HepG2 (cell line): ENCODE results near the gene ZNF425. TPM values are rescaled to one million over a fixed set of nuclear protein-coding genes. Genes with fewer than 3 reads are reported as not detected.

Experiments used
- HHEX ChIP-seq: IDR thresholded peaks from 2 replicates; pipeline ENCODE4 v1.6.1; 2016; ENCODE audit warnings: control low read depth
- HNRNPLL ChIP-seq: fragments of 200-400 bp; formaldehyde crosslinking; IDR thresholded peaks from 2 replicates; pipeline ENCODE4 v1.6.1; 2017; ENCODE audit warnings: mild to moderate bottlenecking, low read depth, low read length; ENCODE audit not compliant: poor library complexity, severe bottlenecking
- MTF2 ChIP-seq: sonication (generic); formaldehyde crosslinking; IDR thresholded peaks from 2 replicates; pipeline ENCODE4 v1.5.0; 2020; ENCODE audit warnings: missing genetic modification reagents, borderline replicate concordance
- RBM22 ChIP-seq: fragments of 200-400 bp; formaldehyde crosslinking; optimal IDR thresholded peaks from 2 replicates; pipeline ENCODE3; 2017; ENCODE audit warnings: mild to moderate bottlenecking, low read length, moderate library complexity
- ZBTB42 ChIP-seq: sonication (generic); formaldehyde crosslinking; IDR thresholded peaks from 2 replicates; pipeline ENCODE4 v1.5.0; 2020; ENCODE audit warnings: mild to moderate bottlenecking, missing genetic modification reagents
- ZNF598 ChIP-seq: sonication (generic); formaldehyde crosslinking; IDR thresholded peaks from 2 replicates; pipeline ENCODE4 v1.5.1; 2020; ENCODE audit warnings: mild to moderate bottlenecking, missing genetic modification reagents, borderline replicate concordance
- ZNF615 ChIP-seq: sonication (generic); formaldehyde crosslinking; IDR thresholded peaks from 2 replicates; pipeline ENCODE4 v1.5.0; 2020; ENCODE audit warnings: mild to moderate bottlenecking, missing genetic modification reagents, borderline replicate concordance
- polyA plus RNA-seq, 8 experiments: library from polyadenylated mRNA; depleted of rRNA in 3 of 8; stranded (reverse) in 7 of 8; unstranded in 1 of 8; fragments of >200 nt; fragmentation: Illumina TruSeq in 4 of 8; extraction: Trizol in 4 of 8; gene quantifications; 2 replicates each; pipeline versions ENCODE4 v1.2.1 to v1.2.3, GENCODE V29; 2011 to 2016; ENCODE audit warnings: low read depth in 4 of 8, missing spikeins in 1 of 8, mixed read lengths in 1 of 8; ENCODE audit not compliant: insufficient read depth in 1 of 8
- total RNA-seq, 5 experiments: library from RNA; depleted of rRNA; stranded (reverse); fragments of >200 nt; fragmentation: Illumina TruSeq; extraction: Trizol; gene quantifications; 2 replicates each; pipeline ENCODE4 v1.2.3, GENCODE V29; 2016; ENCODE audit warnings: low read depth in 1 of 5
- TF ChIP-seq, protein P1 (sequence below): sonication (generic); formaldehyde crosslinking; IDR thresholded peaks from 2 replicates; pipeline ENCODE4; 2020; ENCODE audit warnings: missing genetic modification reagents, mild to moderate bottlenecking, borderline replicate concordance
- TF ChIP-seq, protein P2 (sequence below): IDR thresholded peaks from 2 replicates; pipeline ENCODE4 v1.6.1; 2016; ENCODE audit warnings: low read depth, control low read depth
- TF ChIP-seq, protein P3 (sequence below): sonication (generic); formaldehyde crosslinking; IDR thresholded peaks from 2 replicates; pipeline ENCODE4 v1.4.0; 2020; ENCODE audit warnings: missing genetic modification reagents, borderline replicate concordance
- TF ChIP-seq, protein P4 (sequence below): sonication (generic); formaldehyde crosslinking; IDR thresholded peaks from 2 replicates; pipeline ENCODE4 v1.8.0; 2022; ENCODE audit warnings: low read depth, missing genetic modification reagents
- TF ChIP-seq, protein P5 (sequence below), 2 experiments: sonication (generic) in 1 of 2; formaldehyde crosslinking in 1 of 2; IDR thresholded peaks; 2 replicates each; pipeline versions ENCODE4 v1.5.1 to v1.6.1; 2011 to 2020; ENCODE audit warnings: borderline replicate concordance in 1 of 2, low read depth in 1 of 2, low read length in 1 of 2, mild to moderate bottlenecking in 1 of 2, missing genetic modification reagents in 1 of 2, moderate library complexity in 1 of 2
- TF ChIP-seq, protein P6 (sequence below): sonication (generic); formaldehyde crosslinking; IDR thresholded peaks from 2 replicates; pipeline ENCODE4 v1.5.0; 2020; ENCODE audit warnings: missing genetic modification reagents

ZNF425 gene
- total and polyA plus RNA-seq, 2 of the 13 experiments (the other 11 are each of a cell fraction or from before 2014, with no cell fraction given) = 0.51 to 1.1 TPM

DNA sequence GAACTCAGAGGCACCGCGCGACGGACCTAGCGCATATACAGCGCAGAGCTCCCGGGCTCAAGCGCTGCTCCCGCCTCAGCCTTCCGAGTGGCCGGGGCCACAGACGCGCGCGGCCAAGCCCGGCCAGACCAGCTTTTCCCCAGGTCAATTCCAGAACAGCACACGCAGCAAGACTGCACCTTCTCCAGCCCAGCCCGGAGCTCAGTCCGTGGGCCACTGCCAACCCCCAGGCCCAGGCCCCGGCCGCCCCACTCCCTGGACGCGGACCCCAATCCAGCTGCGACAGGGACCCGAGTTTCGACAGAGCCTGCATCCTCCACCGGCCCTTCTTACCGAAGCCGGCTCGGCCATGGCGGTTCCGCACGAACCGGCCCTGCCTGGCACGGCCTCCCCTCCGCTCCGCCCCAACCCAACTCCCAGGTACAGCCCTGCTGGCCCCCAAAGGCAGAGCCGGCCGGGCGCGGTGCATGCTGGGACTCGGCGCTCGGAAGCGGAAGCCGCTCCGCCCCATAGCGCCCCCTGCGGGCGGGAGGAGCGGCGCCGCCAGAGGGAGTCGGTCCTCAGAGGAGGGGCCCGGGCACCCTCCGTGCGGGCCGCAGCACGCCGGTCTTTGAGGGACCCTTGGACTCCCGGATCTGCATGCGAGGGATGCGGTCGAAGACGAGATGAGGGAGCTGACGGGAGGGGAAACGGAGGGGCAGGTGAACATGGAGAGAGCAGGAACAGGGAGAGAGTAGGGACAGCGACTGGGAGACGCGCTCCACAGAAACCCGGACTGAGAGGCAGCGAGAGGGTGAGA lies at the start of gene ZNF425 (continued):
- TF ChIP-seq, protein P1, sequence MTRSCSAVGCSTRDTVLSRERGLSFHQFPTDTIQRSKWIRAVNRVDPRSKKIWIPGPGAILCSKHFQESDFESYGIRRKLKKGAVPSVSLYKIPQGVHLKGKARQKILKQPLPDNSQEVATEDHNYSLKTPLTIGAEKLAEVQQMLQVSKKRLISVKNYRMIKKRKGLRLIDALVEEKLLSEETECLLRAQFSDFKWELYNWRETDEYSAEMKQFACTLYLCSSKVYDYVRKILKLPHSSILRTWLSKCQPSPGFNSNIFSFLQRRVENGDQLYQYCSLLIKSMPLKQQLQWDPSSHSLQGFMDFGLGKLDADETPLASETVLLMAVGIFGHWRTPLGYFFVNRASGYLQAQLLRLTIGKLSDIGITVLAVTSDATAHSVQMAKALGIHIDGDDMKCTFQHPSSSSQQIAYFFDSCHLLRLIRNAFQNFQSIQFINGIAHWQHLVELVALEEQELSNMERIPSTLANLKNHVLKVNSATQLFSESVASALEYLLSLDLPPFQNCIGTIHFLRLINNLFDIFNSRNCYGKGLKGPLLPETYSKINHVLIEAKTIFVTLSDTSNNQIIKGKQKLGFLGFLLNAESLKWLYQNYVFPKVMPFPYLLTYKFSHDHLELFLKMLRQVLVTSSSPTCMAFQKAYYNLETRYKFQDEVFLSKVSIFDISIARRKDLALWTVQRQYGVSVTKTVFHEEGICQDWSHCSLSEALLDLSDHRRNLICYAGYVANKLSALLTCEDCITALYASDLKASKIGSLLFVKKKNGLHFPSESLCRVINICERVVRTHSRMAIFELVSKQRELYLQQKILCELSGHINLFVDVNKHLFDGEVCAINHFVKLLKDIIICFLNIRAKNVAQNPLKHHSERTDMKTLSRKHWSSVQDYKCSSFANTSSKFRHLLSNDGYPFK (CRISPR knock-in tag) = peak; percentile 80
- TF ChIP-seq ZNF598 (CRISPR knock-in tag) = no peak
- TF ChIP-seq, protein P2, sequence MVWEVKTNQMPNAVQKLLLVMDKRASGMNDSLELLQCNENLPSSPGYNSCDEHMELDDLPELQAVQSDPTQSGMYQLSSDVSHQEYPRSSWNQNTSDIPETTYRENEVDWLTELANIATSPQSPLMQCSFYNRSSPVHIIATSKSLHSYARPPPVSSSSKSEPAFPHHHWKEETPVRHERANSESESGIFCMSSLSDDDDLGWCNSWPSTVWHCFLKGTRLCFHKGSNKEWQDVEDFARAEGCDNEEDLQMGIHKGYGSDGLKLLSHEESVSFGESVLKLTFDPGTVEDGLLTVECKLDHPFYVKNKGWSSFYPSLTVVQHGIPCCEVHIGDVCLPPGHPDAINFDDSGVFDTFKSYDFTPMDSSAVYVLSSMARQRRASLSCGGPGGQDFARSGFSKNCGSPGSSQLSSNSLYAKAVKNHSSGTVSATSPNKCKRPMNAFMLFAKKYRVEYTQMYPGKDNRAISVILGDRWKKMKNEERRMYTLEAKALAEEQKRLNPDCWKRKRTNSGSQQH (CRISPR knock-in tag) = 0 out of 2 replicates have a peak, but pooled peaks have one; percentile 76
- peak; percentile 79 for TF ChIP-seq MTF2 (CRISPR knock-in tag)
- TF ChIP-seq, protein P3, sequence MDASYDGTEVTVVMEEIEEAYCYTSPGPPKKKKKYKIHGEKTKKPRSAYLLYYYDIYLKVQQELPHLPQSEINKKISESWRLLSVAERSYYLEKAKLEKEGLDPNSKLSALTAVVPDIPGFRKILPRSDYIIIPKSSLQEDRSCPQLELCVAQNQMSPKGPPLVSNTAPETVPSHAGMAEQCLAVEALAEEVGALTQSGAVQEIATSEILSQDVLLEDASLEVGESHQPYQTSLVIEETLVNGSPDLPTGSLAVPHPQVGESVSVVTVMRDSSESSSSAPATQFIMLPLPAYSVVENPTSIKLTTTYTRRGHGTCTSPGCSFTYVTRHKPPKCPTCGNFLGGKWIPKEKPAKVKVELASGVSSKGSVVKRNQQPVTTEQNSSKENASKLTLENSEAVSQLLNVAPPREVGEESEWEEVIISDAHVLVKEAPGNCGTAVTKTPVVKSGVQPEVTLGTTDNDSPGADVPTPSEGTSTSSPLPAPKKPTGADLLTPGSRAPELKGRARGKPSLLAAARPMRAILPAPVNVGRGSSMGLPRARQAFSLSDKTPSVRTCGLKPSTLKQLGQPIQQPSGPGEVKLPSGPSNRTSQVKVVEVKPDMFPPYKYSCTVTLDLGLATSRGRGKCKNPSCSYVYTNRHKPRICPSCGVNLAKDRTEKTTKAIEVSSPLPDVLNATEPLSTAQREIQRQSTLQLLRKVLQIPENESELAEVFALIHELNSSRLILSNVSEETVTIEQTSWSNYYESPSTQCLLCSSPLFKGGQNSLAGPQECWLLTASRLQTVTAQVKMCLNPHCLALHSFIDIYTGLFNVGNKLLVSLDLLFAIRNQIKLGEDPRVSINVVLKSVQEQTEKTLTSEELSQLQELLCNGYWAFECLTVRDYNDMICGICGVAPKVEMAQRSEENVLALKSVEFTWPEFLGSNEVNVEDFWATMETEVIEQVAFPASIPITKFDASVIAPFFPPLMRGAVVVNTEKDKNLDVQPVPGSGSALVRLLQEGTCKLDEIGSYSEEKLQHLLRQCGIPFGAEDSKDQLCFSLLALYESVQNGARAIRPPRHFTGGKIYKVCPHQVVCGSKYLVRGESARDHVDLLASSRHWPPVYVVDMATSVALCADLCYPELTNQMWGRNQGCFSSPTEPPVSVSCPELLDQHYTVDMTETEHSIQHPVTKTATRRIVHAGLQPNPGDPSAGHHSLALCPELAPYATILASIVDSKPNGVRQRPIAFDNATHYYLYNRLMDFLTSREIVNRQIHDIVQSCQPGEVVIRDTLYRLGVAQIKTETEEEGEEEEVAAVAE (CRISPR knock-in tag) = peak; percentile 36; the same call in 1 of the 2 replicates
- TF ChIP-seq, protein P4, sequence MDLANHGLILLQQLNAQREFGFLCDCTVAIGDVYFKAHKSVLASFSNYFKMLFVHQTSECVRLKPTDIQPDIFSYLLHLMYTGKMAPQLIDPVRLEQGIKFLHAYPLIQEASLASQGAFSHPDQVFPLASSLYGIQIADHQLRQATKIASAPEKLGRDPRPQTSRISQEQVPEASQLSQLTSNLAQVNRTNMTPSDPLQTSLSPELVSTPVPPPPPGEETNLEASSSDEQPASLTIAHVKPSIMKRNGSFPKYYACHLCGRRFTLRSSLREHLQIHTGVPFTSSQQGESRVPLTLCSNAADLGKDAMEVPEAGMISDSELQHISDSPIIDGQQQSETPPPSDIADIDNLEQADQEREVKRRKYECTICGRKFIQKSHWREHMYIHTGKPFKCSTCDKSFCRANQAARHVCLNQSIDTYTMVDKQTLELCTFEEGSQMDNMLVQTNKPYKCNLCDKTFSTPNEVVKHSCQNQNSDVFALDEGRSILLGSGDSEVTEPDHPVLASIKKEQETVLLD (CRISPR knock-in tag) = peak; percentile 93
- peak; percentile 40 for TF ChIP-seq RBM22
- TF ChIP-seq, protein P5, sequence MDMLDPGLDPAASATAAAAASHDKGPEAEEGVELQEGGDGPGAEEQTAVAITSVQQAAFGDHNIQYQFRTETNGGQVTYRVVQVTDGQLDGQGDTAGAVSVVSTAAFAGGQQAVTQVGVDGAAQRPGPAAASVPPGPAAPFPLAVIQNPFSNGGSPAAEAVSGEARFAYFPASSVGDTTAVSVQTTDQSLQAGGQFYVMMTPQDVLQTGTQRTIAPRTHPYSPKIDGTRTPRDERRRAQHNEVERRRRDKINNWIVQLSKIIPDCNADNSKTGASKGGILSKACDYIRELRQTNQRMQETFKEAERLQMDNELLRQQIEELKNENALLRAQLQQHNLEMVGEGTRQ (IDR thresholded peaks at IDR 0.05; ENCODE audit: low read depth, low read length) = no peak
- TF ChIP-seq, protein P5 (CRISPR knock-in tag; IDR thresholded peaks at IDR 0.05; ENCODE audit: borderline replicate concordance) = peak; percentile 51; the same call in 1 of the 2 replicates
- TF ChIP-seq HNRNPLL = peak; percentile 70
- no peak for TF ChIP-seq ZNF615
- TF ChIP-seq HHEX (CRISPR knock-in tag) = no peak
- TF ChIP-seq, protein P6, sequence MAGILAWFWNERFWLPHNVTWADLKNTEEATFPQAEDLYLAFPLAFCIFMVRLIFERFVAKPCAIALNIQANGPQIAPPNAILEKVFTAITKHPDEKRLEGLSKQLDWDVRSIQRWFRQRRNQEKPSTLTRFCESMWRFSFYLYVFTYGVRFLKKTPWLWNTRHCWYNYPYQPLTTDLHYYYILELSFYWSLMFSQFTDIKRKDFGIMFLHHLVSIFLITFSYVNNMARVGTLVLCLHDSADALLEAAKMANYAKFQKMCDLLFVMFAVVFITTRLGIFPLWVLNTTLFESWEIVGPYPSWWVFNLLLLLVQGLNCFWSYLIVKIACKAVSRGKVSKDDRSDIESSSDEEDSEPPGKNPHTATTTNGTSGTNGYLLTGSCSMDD = no peak
- no peak for TF ChIP-seq ZBTB42 (CRISPR knock-in tag)
